Fibroblast of skin of right quadriceps (primary cell): Measurements from ENCODE around the gene SLC35E2B.

Experiments
- DNase-seq: peaks from one replicate; pipeline ENCODE4 v3.0.0-alpha.2; 2013

The SLC35E2B gene

GRCh38 chr1:1623181-1623630 is 69.4 kb downstream of the SLC35E2B start:
- DNase-seq = no peak

GRCh38 chr1:1622788-1623094 is 69.9 kb downstream of the SLC35E2B start:
- no peak for DNase-seq

GRCh38 chr1:1622010-1622787 is 70.4 kb downstream of the SLC35E2B start:
- DNase-seq = peak; percentile 35

DNA sequence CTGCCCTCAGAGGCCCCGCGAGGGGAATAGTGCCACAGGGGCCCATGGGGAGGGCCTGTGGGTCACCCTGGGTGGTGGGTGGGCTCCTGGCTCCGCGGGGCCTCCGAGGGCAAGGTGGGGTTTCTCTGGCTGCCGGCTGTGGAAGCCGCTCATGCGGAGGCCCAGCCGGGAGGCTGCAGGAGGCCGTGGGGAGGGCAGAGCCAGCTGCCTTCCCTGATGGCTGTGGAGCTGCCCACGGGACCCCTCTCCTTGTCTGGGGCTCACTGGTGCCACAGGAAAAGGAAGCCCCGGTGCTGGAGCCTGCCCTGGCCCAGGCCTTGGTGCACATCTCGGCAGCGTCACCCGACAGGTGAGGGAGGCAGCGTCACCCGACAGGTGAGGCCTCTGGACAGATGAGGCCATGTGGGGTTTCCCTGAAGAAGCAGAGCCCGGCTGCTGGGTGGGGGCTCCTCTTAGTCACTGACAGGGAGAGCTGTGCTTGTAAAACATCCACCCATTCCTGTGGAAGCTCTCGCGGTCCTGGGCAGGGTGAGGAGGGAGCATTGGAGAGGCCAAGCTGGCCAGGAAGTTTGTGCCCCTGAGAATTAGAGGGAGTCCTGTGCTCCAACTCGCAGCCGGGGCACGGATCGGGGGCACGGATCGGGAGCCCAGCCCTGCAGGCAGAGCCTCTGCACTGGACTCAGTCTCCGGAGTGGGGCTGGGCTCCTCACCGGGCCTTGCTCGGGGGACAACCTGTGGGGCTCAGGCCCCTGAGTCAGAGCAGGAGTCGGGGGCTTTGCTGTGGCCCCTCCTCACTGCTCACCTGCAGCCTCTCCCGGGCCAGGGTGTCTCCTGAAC is 71.2 kb downstream of the SLC35E2B start:
- DNase-seq = no peak

DNA sequence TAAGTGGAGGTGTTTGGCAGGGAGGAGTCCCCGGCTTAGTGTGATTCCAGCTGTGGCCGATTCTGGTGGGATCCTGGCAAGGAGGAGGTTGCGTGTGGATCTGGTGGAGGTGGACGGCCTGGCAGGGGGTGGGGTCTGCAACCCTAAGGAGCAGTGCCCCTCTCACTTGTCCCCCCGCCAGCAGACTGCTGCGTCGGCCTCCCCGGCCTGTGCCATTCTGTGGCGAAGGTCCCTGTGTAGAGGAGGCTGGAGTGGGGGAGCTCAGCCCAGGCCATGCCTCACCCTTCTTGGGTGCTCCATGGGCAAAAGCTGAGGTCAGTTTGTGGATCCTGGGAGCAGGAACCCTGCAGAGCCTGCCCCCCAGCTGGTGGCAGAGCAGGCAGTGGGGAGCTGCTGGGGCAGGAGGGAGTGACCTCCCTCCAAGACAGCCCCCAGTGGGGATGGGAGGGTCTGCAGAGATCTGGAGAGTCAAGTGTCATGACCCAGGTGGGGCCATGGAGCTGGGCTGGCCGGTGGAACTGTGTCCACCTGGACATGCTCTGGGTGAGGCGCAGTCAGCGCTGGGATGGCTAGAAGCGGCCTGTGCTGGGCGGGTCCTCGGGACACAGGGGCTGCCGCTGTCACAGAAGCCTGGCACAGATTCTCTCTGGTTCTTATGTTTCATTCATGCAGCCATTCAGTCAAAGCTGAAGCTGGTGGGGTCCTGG is 72.0 kb downstream of the SLC35E2B start:
- no peak for DNase-seq

- no peak for DNase-seq
These were observed 72.7 kb downstream of the SLC35E2B start for GRCh38 chr1:1619917-1620361.

DNA sequence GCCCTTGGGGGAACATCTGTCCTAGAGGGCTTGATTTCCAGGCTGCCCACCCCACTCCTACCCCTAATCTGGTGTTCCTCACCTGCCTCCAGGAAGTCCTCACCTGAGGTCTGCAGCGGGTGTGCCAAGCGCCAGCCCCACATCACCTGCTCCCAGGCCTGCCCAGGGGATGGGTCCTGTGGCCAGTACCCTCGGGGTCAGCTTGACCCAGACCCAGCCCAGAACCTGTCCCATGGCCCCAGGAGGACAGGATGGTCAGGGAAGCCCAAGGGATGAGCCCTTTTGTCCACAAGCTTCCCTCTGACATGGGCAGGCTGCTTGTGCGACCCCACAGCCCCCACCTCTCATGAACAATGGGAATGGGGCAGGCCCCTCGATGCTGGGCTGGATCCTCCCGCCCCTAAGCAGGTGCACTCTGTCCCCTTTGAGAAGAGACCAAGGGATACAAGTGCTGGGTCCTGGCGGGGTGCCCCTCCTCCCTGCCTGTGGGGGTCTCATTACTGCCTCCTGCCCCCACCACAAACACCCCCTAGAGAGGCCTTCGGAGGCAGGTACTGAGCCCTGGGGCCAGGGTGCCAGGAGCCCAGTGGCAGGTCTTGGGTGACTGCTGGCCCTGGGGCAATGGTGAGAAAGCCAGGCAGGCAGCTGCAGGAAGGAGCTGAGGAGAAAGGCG is 74.1 kb downstream of the SLC35E2B start:
- no peak for DNase-seq

DNA sequence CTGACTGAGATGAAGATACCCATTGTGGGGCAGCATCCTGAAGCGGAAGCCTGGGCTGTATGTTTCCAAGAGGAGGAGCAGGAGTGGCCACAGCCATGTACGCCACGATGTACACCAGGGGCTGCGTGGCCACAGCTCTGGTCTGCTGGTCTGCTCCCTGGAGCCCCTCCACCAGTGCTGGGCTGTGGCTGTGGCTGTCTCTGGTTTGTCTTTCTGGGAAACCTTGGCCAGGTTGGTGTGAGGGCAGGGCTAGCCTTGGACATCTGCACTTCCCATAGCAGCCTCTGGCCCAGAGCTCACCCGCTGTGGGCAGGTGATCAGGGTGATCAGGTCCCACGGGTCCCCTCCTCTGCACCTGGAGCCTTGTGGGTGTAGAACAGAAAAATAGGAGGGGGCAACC is 74.7 kb downstream of the SLC35E2B start:
- no peak for DNase-seq

- DNase-seq = no peak
These were observed 75.1 kb downstream of the SLC35E2B start for GRCh38 chr1:1617516-1617915.

- DNase-seq = no peak
These were observed 75.8 kb downstream of the SLC35E2B start for GRCh38 chr1:1616838-1617237.

GRCh38 chr1:1616045-1616790 is 76.4 kb downstream of the SLC35E2B start:
- no peak for DNase-seq

GRCh38 chr1:1615256-1616044 is 77.1 kb downstream of the SLC35E2B start, which contains the start of gene MIB2:
MIB2 (plus strand) TSS chr1:1615500; CDS start chr1:1623453, 7,953 bp downstream.
- DNase-seq = peak; percentile 96

GRCh38 chr1:1614954-1615255 is 77.7 kb downstream of the SLC35E2B start:
- DNase-seq = no peak

- peak; percentile 46 for DNase-seq
These were observed 78.2 kb downstream of the SLC35E2B start for GRCh38 chr1:1614204-1614953.

GRCh38 chr1:1613509-1614082 is 79.0 kb downstream of the SLC35E2B start:
- DNase-seq = no peak

DNA sequence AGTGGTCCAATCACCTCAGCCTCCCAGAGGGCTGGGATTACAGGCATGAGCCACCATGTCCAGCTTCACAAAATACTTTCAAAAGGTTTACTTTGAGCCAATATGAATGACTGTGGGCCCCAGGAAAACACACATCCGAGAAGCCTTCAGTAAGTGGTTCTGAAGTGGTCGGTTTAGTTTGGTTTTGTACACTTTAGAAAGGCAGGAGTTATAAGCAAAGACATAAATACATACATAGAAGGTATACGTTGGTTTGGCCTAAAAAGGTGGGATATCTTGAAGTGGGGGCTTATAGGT is 80.5 kb downstream of the SLC35E2B start:
- DNase-seq = no peak

- no peak for DNase-seq
These were observed 81.8 kb downstream of the SLC35E2B start for GRCh38 chr1:1610796-1611195.

DNA sequence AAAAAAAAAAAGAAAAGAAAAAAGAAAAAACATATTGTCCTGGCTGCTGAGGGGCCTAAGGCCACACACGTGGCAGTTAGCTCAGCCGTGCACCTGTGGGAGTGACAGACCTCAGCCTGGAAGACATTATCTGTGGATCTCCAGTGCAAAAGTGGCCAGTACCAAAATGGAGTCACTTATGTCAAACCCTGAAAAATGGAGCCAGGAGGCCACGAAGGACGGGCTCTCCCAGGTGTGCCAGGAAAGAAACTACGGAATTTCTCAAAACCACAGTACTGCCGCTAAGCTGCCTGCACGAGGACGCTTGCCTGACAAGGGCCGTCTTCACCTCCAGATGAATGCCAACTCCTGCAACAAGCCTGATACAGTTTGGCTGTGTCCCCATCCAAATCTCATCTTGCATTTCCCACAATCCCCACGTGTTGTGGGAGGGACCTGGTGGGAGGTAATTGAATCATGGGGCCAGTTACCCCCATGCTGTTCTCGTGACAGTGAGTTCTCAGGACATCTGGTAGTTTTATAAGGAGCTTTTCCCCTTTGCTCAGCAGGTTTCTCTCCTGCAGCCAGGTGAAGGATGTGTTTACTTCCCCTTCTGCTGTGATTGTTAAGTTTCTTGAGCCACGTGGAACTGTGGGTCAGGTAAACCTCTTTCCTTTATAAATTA is 82.6 kb downstream of the SLC35E2B start:
- no peak for DNase-seq
